Transverse colon (tissue), 4 donors: Measurements from ENCODE around the gene TJAP1. TPM values are rescaled to one million over a fixed set of nuclear protein-coding genes. Genes with fewer than 3 reads are reported as not detected.

Experiments
- DNase-seq: peaks from one replicate; pipeline ENCODE4 v3.0.0-alpha.2; 2019
- H3K27ac ChIP-seq, 4 donors: fragments of 200-600 bp; sonication (generic); 2 replicates each; pipeline ENCODE4 v1.5.1; 2016 to 2018; ENCODE audit warnings: inconsistent platforms in 4 of 4
- H3K27me3 ChIP-seq: fragments of 200-600 bp; sonication (generic); 2 replicates; pipeline ENCODE4 v1.5.1; 2017; ENCODE audit warnings: inconsistent platforms
- H3K36me3 ChIP-seq, 4 donors: fragments of 200-600 bp; sonication (generic); 2 replicates each; pipeline ENCODE4 v1.5.1; 2017 to 2019; ENCODE audit warnings: inconsistent platforms in 4 of 4
- H3K4me1 ChIP-seq, 4 donors: fragments of 200-600 bp; sonication (generic); 2 replicates each; pipeline ENCODE4 v1.5.1; 2017 to 2020; ENCODE audit warnings: inconsistent platforms in 4 of 4
- H3K4me3 ChIP-seq, 4 donors: fragments of 200-600 bp; sonication (generic); 1 replicate in 1 of 4; 2 replicates in 3 of 4; pipeline versions ENCODE4 v1.5.1 to v1.6.1; 2017 to 2019; ENCODE audit warnings: inconsistent platforms in 4 of 4
- H3K9me3 ChIP-seq, 2 donors: fragments of 200-600 bp; sonication (generic); 2 replicates each; pipeline ENCODE4 v1.5.1; 2017 to 2019; ENCODE audit warnings: inconsistent platforms in 2 of 2
- EP300 ChIP-seq: sonication (generic); formaldehyde crosslinking; IDR thresholded peaks from one replicate; pipeline ENCODE4 v1.6.1; 2017; ENCODE audit warnings: antibody characterized with exemption, low read depth
- POLR2A ChIP-seq: fragments of 450-650 bp; IDR thresholded peaks from one replicate; pipeline ENCODE4 v1.6.1; 2016; ENCODE audit warnings: antibody characterized with exemption, mild to moderate bottlenecking, moderate library complexity
- POLR2AphosphoS5 ChIP-seq, 3 donors: sonication (generic); formaldehyde crosslinking; IDR thresholded peaks; one replicate each; pipeline ENCODE4 v1.6.1; 2016; ENCODE audit warnings: antibody characterized with exemption in 3 of 3
- WGBS, 2 donors: methylation state at CpG; one replicate each; pipeline ENCODE4 v1.1.5; 2018; ENCODE audit warnings: low coverage in 1 of 2; 5-methylcytosine and 5-hydroxymethylcytosine counted together
- in situ Hi-C, 4 donors: fragments of 200-750 bp; cut with MboI; loops; one replicate each; pipeline versions ENCODE4 v1.15.0 to v1.15.1; 2017; ENCODE audit warnings: low sequenced_read_pairs in 3 of 4, low pct_ligation_motif_present in 1 of 4, low pct_unique_long_range_greater_than_20kb in 1 of 4
- intact Hi-C: fragments of 100-400 bp; cut with DNase I; formaldehyde crosslinking; loops from one replicate; pipeline ENCODE4 v1.15.1; 2023; ENCODE audit warnings: low total_unique reads
- total RNA-seq, 4 donors: library from RNA; depleted of rRNA; stranded (reverse); fragments of >200 nt; gene quantifications; one replicate each; pipeline ENCODE4 v1.1.0, GENCODE V29; 2016
- TF ChIP-seq, protein P1 (sequence below), 5 experiments: fragments of 200-600 bp in 3 of 5; fragments of 450-650 bp in 2 of 5; sonication (generic) in 3 of 5; IDR thresholded peaks; 1 replicate in 2 of 5; 2 replicates in 3 of 5; pipeline ENCODE4 v1.5.1; 2016 to 2017; ENCODE audit warnings: antibody characterized with exemption in 5 of 5, inconsistent platforms in 3 of 5, mild to moderate bottlenecking in 2 of 5, moderate library complexity in 1 of 5

TJAP1 gene
- total RNA-seq, 4 donors from 2014 or later = 10.9 to 22.4 (median 17.9) TPM

DNA sequence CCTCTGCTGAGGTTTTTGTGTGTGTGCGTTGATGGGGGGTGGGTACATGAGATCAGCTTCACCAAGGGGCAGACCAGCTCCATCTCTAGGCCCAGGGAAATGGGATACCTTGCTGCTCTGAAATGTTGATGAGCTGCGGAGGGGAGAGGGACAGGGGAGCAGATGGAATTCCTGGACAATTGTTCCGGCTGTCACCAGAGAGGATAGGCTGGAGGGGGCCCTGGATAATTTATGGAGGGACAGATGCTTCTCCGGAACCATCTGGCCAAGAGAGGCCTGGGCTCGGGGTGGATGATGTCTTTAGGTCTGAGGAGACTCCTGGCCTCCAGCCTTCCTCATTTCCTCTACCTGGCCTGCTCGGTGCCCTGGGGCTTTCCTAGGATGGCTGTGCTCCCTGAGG lies 1.9 kb upstream of the TJAP1 start:
- Histone ChIP-seq H3K36me3 (no peaks in the 10 kb centered on the region), H3K27ac (no peak overlapping the region), H3K9me3 (no peaks in the 10 kb centered on the region), H3K4me1 (peaks cover 7 to 20% (median 13%) of the 10 kb centered on the region in 4 donors), H3K4me3 (no peak overlapping the region), H3K27me3 (no peaks in the 10 kb centered on the region)
- TF ChIP-seq POLR2AphosphoS5 (IDR thresholded peaks at IDR 0.05) (no peak), POLR2A (no peak), EP300 (no peak)
- TF ChIP-seq, protein P1, sequence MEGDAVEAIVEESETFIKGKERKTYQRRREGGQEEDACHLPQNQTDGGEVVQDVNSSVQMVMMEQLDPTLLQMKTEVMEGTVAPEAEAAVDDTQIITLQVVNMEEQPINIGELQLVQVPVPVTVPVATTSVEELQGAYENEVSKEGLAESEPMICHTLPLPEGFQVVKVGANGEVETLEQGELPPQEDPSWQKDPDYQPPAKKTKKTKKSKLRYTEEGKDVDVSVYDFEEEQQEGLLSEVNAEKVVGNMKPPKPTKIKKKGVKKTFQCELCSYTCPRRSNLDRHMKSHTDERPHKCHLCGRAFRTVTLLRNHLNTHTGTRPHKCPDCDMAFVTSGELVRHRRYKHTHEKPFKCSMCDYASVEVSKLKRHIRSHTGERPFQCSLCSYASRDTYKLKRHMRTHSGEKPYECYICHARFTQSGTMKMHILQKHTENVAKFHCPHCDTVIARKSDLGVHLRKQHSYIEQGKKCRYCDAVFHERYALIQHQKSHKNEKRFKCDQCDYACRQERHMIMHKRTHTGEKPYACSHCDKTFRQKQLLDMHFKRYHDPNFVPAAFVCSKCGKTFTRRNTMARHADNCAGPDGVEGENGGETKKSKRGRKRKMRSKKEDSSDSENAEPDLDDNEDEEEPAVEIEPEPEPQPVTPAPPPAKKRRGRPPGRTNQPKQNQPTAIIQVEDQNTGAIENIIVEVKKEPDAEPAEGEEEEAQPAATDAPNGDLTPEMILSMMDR (IDR thresholded peaks at IDR 0.05) = no peak
- DNase-seq = no peak
- intact Hi-C loops (no loop called here), in situ Hi-C loops (no loop called here)
- 82 to 100% methylated on average over 1 to 6 of the region's 6 CpGs for WGBS, 2 donors

DNA sequence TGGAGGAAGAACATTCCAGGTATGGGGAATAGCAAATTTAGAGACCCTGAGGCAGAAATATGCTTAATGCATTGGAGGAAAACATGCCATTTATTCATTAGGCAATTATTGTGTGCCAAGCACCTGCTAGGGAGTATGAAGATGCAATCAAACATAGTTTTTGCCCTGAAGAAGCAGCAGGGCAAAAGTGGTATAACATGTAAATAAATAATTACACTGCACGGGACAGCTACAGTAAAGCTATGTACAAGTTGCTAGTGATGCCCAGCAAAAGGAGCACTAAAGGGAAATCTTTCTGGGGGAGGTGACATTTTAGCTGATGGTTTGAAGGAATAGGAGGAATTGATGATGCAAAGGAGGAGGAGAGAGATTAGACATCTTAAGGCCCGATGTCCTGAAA lies 624 bp upstream of the TJAP1 start:
- Histone ChIP-seq H3K4me1 (peaks cover 7 to 22% (median 13%) of the 10 kb centered on the region in 4 donors), H3K36me3 (no peaks in the 10 kb centered on the region), H3K9me3 (no peaks in the 10 kb centered on the region), H3K4me3 (peak overlapping the region in 3 of 4 donors; percentile 65 to 77 (median 74)), H3K27me3 (no peaks in the 10 kb centered on the region), H3K27ac (peak overlapping the region; percentile 81 to 87 (median 84))
- intact Hi-C loops = no loop called here
- TF ChIP-seq POLR2AphosphoS5 (IDR thresholded peaks at IDR 0.05) = no peak
- TF ChIP-seq, protein P1 (IDR thresholded peaks at IDR 0.05) = no peak
- no peak for TF ChIP-seq POLR2A
- no peak for TF ChIP-seq EP300
- 10 to 30% methylated on average over 2 of the region's 2 CpGs for WGBS, 2 donors
- in situ Hi-C loops = no loop called here
- DNase-seq = no peak

DNA sequence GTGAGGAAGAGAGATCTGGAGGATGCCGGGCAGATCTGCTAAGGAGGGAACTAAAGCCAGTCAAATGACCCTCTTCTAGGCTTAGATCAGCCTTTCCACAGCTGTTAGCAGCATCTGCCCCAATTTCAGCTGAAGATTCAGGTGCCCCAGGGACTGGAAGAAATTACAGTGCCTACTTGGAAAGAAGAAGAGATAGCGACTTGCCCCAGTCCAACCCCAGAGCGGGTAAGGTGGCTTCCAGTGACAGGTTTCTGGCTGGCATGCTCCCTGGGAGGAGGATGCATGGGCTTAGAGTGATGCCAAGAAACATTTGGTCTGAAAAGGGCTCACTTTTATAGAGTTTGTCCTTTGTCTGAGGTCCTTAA lies 620 bp downstream of the TJAP1 start:
- Histone ChIP-seq H3K4me1 (peaks cover 7 to 22% (median 13%) of the 10 kb centered on the region in 4 donors), H3K36me3 (no peaks in the 10 kb centered on the region), H3K9me3 (no peaks in the 10 kb centered on the region), H3K4me3 (peak overlapping the region; percentile 65 to 78 (median 76)), H3K27ac (peak overlapping the region; percentile 81 to 87 (median 84)), H3K27me3 (no peaks in the 10 kb centered on the region)
- DNase-seq = no peak
- 19% methylated on average over 3 of the region's 3 CpGs; no CpG with 5 or more reads in 1 of the 2 donors for WGBS, 2 donors
- TF ChIP-seq, protein P1 (IDR thresholded peaks at IDR 0.05) = no peak
- TF ChIP-seq EP300 (no peak), POLR2A (no peak)
- in situ Hi-C loops (no loop called here), intact Hi-C loops (no loop called here)

DNA sequence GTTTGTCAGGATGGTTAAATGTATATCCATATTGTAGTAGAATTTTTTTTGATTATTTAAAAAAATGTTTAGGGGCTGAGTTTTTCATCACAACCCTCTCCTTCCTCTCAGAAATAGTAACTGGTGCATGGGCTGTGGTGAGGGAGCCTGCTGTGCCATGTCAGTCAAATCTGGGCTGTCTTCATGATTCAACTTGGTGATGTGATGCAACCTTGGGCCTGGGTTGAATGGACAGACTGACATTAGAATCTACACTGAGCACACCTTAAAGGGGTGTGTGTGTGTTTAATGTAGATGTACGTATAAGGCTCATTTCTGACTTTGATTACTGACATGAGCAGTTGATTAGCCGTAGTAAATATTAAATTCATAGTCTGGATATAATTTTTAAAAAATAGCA lies 3.7 kb downstream of the TJAP1 start:
- TF ChIP-seq, protein P1 (IDR thresholded peaks at IDR 0.05) = no peak
- no peak for TF ChIP-seq POLR2A
- TF ChIP-seq EP300 = no peak
- TF ChIP-seq POLR2AphosphoS5 (IDR thresholded peaks at IDR 0.05) = no peak
- H3K4me3 ChIP-seq = no peak overlapping the region
- intact Hi-C loops = no loop called here
- in situ Hi-C loops = no loop called here
- no peak for DNase-seq
- H3K36me3 ChIP-seq = no peaks in the 10 kb centered on the region
- no peak overlapping the region for H3K27ac ChIP-seq
- H3K9me3 ChIP-seq = no peaks in the 10 kb centered on the region
- WGBS, 2 donors = 65 to 96% methylated on average over 2 of the region's 2 CpGs
- peaks cover 7 to 22% (median 13%) of the 10 kb centered on the region in 4 donors for H3K4me1 ChIP-seq
- no peaks in the 10 kb centered on the region for H3K27me3 ChIP-seq
